ENCODE measurements around the gene CIT. TPM values are rescaled to one million over a fixed set of nuclear protein-coding genes. Genes with fewer than 3 reads are reported as not detected.

The CIT gene
- total RNA-seq, 1 experiment from 2014 or later: 67.9 TPM

DNA sequence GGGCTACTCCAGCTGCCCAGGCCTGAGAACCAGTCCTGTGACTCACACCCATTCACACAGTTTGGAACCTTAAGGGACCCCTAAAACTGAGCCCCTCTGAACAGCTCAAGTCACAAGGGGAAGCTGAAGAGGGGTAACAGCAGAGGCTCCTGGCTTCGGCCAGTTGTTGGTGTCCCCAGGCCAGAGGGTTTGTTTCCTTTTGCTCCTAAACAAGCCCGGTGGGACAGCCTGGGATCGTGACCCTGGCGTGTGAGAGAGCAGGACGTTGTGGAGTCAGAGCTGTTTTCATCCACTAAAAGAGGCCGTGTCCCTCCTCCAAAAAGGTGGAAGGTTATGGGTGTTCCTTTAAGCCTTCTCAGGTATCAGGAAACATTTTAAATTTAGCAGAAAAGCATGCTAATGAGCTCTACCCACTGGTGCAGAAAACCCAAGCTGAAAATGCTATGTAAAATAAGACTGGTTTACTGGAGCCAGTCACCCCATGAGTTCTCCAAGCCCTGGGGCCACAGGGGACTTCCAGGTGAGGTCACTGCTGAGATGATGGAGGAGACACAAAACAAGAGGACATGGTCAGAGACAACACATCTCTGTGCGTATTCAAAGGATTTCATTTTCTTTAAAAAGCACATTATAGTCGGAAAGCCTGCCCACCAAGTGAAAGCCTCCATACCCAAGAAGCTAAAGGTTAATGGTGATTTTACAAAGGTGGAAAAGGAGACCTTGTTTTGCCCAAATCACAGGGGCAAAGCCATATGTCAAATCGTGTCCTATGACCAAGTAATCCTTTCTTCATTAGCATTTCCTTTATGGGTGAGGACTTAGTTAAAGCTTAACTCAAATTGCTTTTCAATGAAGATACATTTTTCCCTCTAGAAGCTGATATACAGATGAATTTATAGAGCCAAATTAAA is 195.1 kb downstream of the CIT start:
- Histone ChIP-seq H3K27me3 (ENCODE audit: control insufficient read depth, insufficient read depth, low read length) (no peaks in the 10 kb centered on the region), H3K27ac (ENCODE audit: low read length) (peak overlapping the region; percentile 55; the same call in 1 of the 2 replicates), H3K36me3 (ENCODE audit: control insufficient read depth, insufficient read depth, low read length) (peaks cover 12% of the 10 kb centered on the region; the same call in 1 of the 2 replicates), H3K9me3 (ENCODE audit: control insufficient read depth, insufficient read depth, low read depth, low read length) (no peaks in the 10 kb centered on the region), H3K4me1 (ENCODE audit: control insufficient read depth, insufficient read depth, low read length) (peaks cover 15% of the 10 kb centered on the region), H3K4me3 (ENCODE audit: low read depth in 2 of 2, low read length in 2 of 2) (no peak overlapping the region)
- ATAC-seq: peak; percentile 28; the same call in 1 of the 2 replicates
- CTCF ChIA-PET: no interaction called here
- intact Hi-C loops (cut with micrococcal nuclease; ENCODE audit: unreplicated experiment): no loop called here
- no peak for DNase-seq (ENCODE audit: low read depth, low spot score)
- BruUV-seq (replicated peaks): no TSS peak
- in situ Hi-C loops (cut with HindIII; ENCODE audit: low pct_unique_long_range_greater_than_20kb, low sequenced_read_pairs): no loop called here
- TF ChIP-seq REST (IDR thresholded peaks at IDR 0.05; ENCODE audit: insufficient read depth in 1 of 2, low read depth in 2 of 2, low read length in 1 of 2): no peak
- no peak for TF ChIP-seq TCF7L2 (IDR thresholded peaks at IDR 0.05; ENCODE audit: low read depth, low read length)
- TF ChIP-seq SIN3A (IDR thresholded peaks at IDR 0.05; ENCODE audit: borderline replicate concordance, insufficient read depth, low read depth, low read length): no peak
- TF ChIP-seq, protein P1, sequence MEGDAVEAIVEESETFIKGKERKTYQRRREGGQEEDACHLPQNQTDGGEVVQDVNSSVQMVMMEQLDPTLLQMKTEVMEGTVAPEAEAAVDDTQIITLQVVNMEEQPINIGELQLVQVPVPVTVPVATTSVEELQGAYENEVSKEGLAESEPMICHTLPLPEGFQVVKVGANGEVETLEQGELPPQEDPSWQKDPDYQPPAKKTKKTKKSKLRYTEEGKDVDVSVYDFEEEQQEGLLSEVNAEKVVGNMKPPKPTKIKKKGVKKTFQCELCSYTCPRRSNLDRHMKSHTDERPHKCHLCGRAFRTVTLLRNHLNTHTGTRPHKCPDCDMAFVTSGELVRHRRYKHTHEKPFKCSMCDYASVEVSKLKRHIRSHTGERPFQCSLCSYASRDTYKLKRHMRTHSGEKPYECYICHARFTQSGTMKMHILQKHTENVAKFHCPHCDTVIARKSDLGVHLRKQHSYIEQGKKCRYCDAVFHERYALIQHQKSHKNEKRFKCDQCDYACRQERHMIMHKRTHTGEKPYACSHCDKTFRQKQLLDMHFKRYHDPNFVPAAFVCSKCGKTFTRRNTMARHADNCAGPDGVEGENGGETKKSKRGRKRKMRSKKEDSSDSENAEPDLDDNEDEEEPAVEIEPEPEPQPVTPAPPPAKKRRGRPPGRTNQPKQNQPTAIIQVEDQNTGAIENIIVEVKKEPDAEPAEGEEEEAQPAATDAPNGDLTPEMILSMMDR (IDR thresholded peaks at IDR 0.05): no peak
- TF ChIP-seq POLR2AphosphoS5 (IDR thresholded peaks at IDR 0.05; ENCODE audit: low read depth, low read length): no peak
- POLR2A ChIA-PET: interaction anchor here (0.6 kb wide), 1 partner anchor 1265 kb away, joined by 6 read pairs; no protein-coding TSS in a partner anchor

DNA sequence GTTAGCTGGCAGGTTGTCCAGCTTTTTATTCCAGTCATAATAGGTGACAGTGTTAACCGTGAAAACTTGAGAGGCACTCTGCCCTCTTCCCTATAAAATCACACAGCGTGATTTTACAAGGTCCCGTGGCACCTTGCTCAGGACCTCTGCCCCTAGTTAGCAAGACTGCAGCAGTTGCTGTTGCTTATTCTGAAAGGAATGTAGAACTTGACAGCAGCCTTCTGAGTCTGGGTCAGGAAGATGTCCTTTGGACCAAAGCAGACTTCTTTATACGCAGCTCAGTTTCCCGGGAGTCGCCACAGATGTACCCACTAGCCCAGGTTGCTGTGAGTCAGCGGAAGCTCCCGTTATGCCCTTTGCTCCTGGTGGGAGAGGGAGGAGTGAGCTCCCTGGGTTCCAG is 196.0 kb downstream of the CIT start:
- Histone ChIP-seq H3K27ac (ENCODE audit: low read length) (peak overlapping the region; percentile 55; the same call in 1 of the 2 replicates), H3K9me3 (ENCODE audit: control insufficient read depth, insufficient read depth, low read depth, low read length) (no peaks in the 10 kb centered on the region), H3K4me1 (ENCODE audit: control insufficient read depth, insufficient read depth, low read length) (peaks cover 15% of the 10 kb centered on the region), H3K4me3 (ENCODE audit: low read depth in 2 of 2, low read length in 2 of 2) (no peak overlapping the region), H3K36me3 (ENCODE audit: control insufficient read depth, insufficient read depth, low read length) (peaks cover 17% of the 10 kb centered on the region), H3K27me3 (ENCODE audit: control insufficient read depth, insufficient read depth, low read length) (no peaks in the 10 kb centered on the region)
- intact Hi-C loops (cut with micrococcal nuclease; ENCODE audit: unreplicated experiment) (no loop called here), in situ Hi-C loops (cut with HindIII; ENCODE audit: low pct_unique_long_range_greater_than_20kb, low sequenced_read_pairs) (no loop called here)
- TF ChIP-seq SIN3A (IDR thresholded peaks at IDR 0.05; ENCODE audit: borderline replicate concordance, insufficient read depth, low read depth, low read length) (no peak), POLR2AphosphoS5 (IDR thresholded peaks at IDR 0.05; ENCODE audit: low read depth, low read length) (0 out of 2 replicates have a peak, but pooled peaks have one; percentile 19), REST (IDR thresholded peaks at IDR 0.05; ENCODE audit: insufficient read depth in 1 of 2, low read depth in 2 of 2, low read length in 1 of 2) (no peak), TCF7L2 (IDR thresholded peaks at IDR 0.05; ENCODE audit: low read depth, low read length) (no peak)
- TF ChIP-seq, protein P1 (IDR thresholded peaks at IDR 0.05): no peak
- BruUV-seq (replicated peaks): no TSS peak
- POLR2A ChIA-PET: no interaction called here
- ATAC-seq: no peak
- CTCF ChIA-PET: interaction anchor here (0.5 kb wide), 1 partner anchor 12 kb away, joined by 3 read pairs; no protein-coding TSS in a partner anchor
- no peak for DNase-seq (ENCODE audit: low read depth, low spot score)
